D721Med (cell line): ENCODE data around the gene DHTKD1.
"Not testable (repeated sequence)": the region's sequence is repeated elsewhere in the genome, so short reads cannot be mapped to it uniquely, and the experiment has no call there.

Experiments
- DNase-seq: peaks from one replicate; pipeline ENCODE4 v3.0.0; 2011; ENCODE audit warnings: low spot score; ENCODE audit not compliant: insufficient read length
- FAIRE-seq: peaks from 2 replicates; lab custom pipeline; 2011; peaks lifted over from hg19 to GRCh38; lab: Jason Lieb, UNC
- TF ChIP-seq, protein P1 (sequence below): IDR thresholded peaks from 2 replicates; pipeline ENCODE4 v1.5.1; 2012; ENCODE audit warnings: mild to moderate bottlenecking, control low read depth; ENCODE audit not compliant: insufficient read depth; ENCODE audit errors: missing control alignments

Gene DHTKD1

DNA sequence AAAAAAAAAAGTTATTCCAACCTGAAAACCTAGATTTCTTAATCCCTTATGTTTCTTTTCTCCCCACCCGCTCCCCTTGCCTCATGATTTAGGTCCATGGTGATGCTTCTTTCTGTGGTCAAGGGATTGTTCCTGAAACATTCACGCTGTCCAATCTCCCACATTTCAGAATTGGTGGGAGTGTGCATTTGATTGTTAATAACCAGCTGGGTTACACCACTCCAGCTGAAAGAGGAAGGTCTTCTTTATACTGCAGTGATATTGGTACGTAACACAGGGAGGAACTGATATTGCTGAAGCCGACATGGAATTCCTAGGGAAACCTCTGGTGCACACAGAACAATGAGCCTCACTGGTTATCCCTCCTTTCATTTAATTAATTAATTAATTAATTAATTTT lies 22.7 kb downstream of the DHTKD1 start:
- no peak for FAIRE-seq
- TF ChIP-seq, protein P1, sequence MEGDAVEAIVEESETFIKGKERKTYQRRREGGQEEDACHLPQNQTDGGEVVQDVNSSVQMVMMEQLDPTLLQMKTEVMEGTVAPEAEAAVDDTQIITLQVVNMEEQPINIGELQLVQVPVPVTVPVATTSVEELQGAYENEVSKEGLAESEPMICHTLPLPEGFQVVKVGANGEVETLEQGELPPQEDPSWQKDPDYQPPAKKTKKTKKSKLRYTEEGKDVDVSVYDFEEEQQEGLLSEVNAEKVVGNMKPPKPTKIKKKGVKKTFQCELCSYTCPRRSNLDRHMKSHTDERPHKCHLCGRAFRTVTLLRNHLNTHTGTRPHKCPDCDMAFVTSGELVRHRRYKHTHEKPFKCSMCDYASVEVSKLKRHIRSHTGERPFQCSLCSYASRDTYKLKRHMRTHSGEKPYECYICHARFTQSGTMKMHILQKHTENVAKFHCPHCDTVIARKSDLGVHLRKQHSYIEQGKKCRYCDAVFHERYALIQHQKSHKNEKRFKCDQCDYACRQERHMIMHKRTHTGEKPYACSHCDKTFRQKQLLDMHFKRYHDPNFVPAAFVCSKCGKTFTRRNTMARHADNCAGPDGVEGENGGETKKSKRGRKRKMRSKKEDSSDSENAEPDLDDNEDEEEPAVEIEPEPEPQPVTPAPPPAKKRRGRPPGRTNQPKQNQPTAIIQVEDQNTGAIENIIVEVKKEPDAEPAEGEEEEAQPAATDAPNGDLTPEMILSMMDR = no peak
- no peak for DNase-seq

DNA sequence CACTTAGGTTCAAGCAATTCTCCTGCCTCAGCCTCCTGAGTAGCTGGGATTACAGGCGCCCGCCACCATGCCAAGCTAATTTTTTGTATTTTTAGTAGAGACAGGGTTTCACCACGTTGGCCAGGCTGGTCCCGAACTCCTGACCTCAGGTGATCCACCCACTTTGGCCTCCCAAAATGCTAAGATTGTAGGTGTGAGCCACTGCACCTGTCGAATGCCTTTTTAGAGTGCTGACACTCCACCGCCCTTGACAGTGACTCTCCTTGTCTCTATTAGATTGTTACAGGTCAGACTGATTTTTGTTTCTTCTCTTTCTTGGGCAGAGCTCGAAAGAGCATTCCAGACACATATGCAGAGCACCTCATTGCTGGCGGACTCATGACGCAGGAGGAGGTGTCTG lies 28.6 kb downstream of the DHTKD1 start:
- DNase-seq, FAIRE-seq: not testable (repeated sequence)

DNA sequence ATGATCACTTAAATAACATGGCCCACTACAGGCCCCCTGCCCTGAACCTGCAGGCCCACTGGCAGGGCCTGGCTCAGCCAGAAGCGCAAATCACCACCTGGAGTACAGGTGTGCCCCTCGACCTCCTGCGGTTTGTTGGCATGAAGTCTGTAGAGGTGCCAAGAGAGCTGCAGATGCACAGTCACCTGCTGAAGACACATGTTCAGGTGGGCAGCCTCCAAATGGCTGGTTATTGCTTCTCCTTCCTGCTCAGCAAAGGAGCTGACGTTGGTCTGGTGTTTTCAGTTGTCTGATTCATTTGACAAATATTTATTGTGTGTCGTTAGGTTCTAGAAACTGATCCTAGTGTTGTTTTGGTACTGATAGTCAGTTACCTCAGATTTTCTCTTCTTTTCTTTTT lies 29.0 kb downstream of the DHTKD1 start:
- TF ChIP-seq, protein P1 = no peak
- DNase-seq (no peak), FAIRE-seq (no peak)

DNA sequence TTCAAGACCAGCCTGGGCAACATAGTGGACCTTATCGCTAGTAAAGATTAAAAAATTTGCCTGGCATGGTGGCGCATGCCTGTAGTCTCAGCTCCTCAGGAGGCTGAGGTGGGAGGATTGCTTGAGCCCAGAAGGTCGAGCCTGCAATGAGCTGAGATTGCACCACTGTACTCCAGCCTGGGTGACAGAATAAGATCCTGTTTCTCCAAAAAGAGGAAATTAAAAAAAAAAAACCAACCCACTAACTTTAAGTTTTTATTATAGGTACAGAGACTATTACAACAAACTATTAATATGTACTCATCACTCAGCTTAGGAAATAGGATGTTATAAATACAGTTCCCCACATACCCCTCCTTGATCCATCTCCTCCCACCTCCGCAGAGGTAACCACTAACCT lies 30.2 kb downstream of the DHTKD1 start:
- DNase-seq = no peak
- TF ChIP-seq, protein P1 = no peak
- FAIRE-seq = no peak

DNA sequence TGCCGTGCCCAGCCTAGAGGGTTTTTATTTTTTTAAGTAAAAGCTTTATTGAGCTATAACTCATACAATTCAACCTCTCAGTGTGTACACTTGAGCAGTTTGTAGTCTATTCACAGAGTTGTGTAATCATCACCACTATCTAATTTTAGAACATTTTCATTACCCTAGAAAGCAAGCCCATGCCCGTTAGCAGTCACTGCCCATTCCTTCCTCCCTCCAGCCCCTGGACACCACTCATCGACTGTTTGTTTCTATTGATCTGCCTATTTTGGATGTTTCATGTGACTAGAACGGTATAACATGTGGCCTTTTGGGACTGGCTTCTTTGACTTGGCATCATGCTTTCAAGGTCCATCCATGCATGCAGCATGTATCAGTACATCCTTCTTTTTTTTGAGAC lies 35.0 kb downstream of the DHTKD1 start:
- TF ChIP-seq, protein P1 = no peak
- FAIRE-seq = no peak
- DNase-seq = no peak

DNA sequence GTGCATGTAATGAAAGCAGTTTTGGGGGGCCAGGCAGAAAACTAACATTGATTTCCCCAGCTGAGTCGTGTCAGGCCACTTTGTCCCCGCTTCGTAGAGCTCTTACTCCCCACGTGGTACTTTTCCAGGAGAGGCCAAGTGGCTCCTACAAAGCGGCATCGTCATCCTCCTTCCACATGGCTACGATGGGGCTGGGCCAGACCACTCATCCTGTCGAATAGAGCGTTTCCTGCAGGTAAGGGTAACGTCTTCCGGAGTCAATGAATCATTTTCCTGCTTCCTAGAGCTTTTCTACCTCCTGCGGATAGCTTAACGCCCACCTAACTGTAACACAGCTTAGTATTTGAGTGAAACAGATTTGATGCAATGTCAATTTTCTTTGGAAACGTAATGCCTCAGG lies 39.0 kb downstream of the DHTKD1 start:
- TF ChIP-seq, protein P1 = no peak
- FAIRE-seq (no peak), DNase-seq (no peak)

DNA sequence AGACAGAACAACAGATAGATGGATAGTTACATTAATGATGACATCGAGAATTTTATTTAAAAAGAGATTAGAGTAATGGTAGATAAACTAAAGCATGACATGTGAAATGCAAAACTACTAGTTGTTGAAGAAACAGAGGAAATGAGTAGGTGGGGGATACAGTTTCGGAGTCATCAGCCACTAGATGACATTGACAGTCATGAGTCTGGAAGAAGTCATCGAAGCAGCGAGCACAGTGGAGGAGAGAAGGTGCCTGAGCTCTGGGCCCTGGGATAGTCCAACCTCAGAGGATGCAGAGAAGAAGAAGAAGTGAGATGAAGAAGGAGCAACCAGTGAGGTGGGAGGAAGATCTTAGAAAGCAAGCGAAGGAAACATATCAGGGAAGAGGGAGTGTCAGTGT lies 40.5 kb downstream of the DHTKD1 start:
- DNase-seq (no peak), FAIRE-seq (no peak)
- TF ChIP-seq, protein P1 = no peak

DNA sequence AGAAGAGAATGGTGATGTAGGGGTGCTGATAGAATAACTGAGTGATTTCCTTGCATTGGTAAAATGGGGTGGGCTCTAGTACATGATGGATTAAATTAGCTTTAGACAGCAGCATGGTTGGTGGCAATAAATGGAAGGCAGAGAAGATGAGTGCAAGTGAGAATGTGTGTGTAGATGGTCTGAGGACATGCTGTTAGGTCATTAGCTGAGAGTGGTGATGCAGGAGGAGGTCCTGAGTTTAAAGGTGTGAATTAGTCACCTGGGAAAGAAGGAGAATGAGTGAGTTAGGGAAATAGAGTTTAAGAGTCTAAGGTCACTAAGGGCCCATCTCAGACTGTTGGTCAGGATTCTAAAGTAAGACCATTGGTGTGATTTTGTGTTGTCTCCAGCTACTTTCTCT lies 42.8 kb downstream of the DHTKD1 start:
- no peak for DNase-seq
- TF ChIP-seq, protein P1 = no peak
- no peak for FAIRE-seq
